GM10266 (cell line): ENCODE data around the gene DYNLRB2.

Source experiments
- DNase-seq: peaks from one replicate; pipeline ENCODE4 v3.0.0; 2012; ENCODE audit errors: extremely low spot score
- CTCF ChIP-seq: IDR thresholded peaks from 2 replicates; pipeline ENCODE4 v1.5.1; 2012; ENCODE audit warnings: mild to moderate bottlenecking, low read depth; ENCODE audit not compliant: control insufficient read depth, insufficient read depth; ENCODE audit errors: missing control alignments

Gene DYNLRB2

GRCh38 chr16:80577485-80578280, 36.9 kb downstream of the DYNLRB2 start:
- no peak for DNase-seq
- TF ChIP-seq CTCF, result no peak

- DNase-seq, result peak; percentile 80
- peak; percentile 27 for TF ChIP-seq CTCF
Observed at GRCh38 chr16:80580109-80580832, 39.5 kb downstream of the DYNLRB2 start.

GRCh38 chr16:80583466-80583865, 42.7 kb downstream of the DYNLRB2 start:
- no peak for DNase-seq
- TF ChIP-seq CTCF, result no peak

- DNase-seq, result no peak
- TF ChIP-seq CTCF, result no peak
Observed at GRCh38 chr16:80585764-80586163, 45.0 kb downstream of the DYNLRB2 start.

GRCh38 chr16:80586476-80586875, 45.7 kb downstream of the DYNLRB2 start:
- TF ChIP-seq CTCF, result no peak
- DNase-seq, result no peak

- TF ChIP-seq CTCF, result no peak
- no peak for DNase-seq
Observed at GRCh38 chr16:80587071-80587470, 46.3 kb downstream of the DYNLRB2 start.
